Endothelial cell of umbilical vein (primary cell): Measurements from ENCODE around the gene PCDHGC3.

Source experiments
- EZH2 ChIP-seq: IDR thresholded peaks from 2 replicates; pipeline ENCODE4 v1.6.1; 2012; ENCODE audit warnings: borderline replicate concordance, low read depth, mild to moderate bottlenecking, moderate library complexity, low read length, inconsistent platforms; ENCODE audit not compliant: severe bottlenecking
- FOS ChIP-seq: IDR thresholded peaks from 2 replicates; pipeline ENCODE4 v1.6.1; 2011; ENCODE audit warnings: mild to moderate bottlenecking, low read length, moderate library complexity, borderline replicate concordance; ENCODE audit not compliant: insufficient read depth
- JUN ChIP-seq: IDR thresholded peaks from 2 replicates; pipeline ENCODE4 v1.6.1; 2011; ENCODE audit warnings: borderline replicate concordance, low read depth; ENCODE audit not compliant: insufficient read length, insufficient read depth
- MAX ChIP-seq: IDR thresholded peaks from 2 replicates; pipeline ENCODE4 v1.6.1; 2011; ENCODE audit not compliant: insufficient read depth, insufficient read length
- MYC ChIP-seq: IDR thresholded peaks from one replicate; pipeline ENCODE4 v1.6.1; 2011; ENCODE audit warnings: mild to moderate bottlenecking, low read depth, low read length
- POLR2A ChIP-seq: IDR thresholded peaks from 2 replicates; pipeline ENCODE4 v1.6.1; 2012; ENCODE audit warnings: low read depth, mild to moderate bottlenecking, control low read depth, low read length
- POLR2AphosphoS5 ChIP-seq: IDR thresholded peaks from 2 replicates; pipeline ENCODE4 v1.6.1; 2012; ENCODE audit warnings: low read depth, mild to moderate bottlenecking, control low read depth, low read length, moderate library complexity; ENCODE audit not compliant: insufficient read depth
- TF ChIP-seq, protein P1 (sequence below), 2 donors: IDR thresholded peaks; 1 replicate in 1 of 2; 2 replicates in 1 of 2; pipeline ENCODE4 v1.5.1; 2011; ENCODE audit warnings: low read length in 2 of 2, mild to moderate bottlenecking in 2 of 2, moderate library complexity in 2 of 2, control low read depth in 1 of 2, inconsistent platforms in 1 of 2, low read depth in 1 of 2; ENCODE audit not compliant: insufficient read depth in 1 of 2; ENCODE audit errors: extremely low read depth in 1 of 2

DNA sequence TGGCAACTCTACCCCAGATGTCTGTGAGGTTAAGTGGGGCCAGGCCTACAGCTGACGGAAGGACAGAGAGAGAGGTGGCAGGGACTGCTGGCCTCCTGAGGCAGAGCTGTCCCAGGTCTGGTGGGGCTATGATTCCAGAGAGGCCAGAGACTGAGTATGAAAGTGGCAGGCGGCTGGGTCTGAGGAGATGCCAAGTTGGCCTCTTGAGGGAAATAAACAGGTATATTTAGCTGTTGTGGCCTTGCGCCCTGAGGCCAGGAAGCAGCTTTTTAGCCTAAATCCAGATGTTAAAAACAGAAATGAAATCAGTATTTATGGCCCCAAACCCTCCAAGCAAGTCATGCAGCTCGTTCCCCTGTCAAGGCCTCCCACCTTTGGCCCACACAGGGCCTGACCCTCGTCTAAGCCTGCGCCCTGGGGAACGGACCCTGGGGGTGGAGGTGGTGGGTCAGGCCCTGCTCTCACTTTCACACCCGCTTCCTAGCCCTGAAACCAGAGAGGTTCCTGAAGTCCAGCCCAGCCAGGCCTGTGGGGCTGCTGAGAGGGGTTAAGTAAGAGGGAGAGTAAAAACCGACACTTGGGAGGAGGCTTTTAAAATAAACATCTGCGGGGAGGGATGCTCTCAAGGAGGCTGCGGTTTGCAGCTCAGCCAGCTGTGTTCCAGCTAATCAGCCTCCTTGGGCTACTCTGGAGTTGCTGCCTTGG, 31.8 kb downstream of the PCDHGC3 start:
- TF ChIP-seq EZH2 (no peak), MYC (no peak), POLR2A (no peak), POLR2AphosphoS5 (no peak), MAX (no peak), FOS (no peak), JUN (no peak)
- TF ChIP-seq, protein P1, sequence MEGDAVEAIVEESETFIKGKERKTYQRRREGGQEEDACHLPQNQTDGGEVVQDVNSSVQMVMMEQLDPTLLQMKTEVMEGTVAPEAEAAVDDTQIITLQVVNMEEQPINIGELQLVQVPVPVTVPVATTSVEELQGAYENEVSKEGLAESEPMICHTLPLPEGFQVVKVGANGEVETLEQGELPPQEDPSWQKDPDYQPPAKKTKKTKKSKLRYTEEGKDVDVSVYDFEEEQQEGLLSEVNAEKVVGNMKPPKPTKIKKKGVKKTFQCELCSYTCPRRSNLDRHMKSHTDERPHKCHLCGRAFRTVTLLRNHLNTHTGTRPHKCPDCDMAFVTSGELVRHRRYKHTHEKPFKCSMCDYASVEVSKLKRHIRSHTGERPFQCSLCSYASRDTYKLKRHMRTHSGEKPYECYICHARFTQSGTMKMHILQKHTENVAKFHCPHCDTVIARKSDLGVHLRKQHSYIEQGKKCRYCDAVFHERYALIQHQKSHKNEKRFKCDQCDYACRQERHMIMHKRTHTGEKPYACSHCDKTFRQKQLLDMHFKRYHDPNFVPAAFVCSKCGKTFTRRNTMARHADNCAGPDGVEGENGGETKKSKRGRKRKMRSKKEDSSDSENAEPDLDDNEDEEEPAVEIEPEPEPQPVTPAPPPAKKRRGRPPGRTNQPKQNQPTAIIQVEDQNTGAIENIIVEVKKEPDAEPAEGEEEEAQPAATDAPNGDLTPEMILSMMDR (IDR thresholded peaks at IDR 0.05; ENCODE audit: extremely low read depth in 1 of 2, insufficient read depth in 1 of 2, low read depth in 1 of 2, low read length in 2 of 2) = no peak
